Mesendoderm (in vitro differentiated cells): ENCODE data around the gene LRIG1.

Experiments
- DNase-seq: peaks from one replicate; pipeline ENCODE4 v3.0.0; 2013
- H2AK5ac ChIP-seq: 2 replicates; pipeline ENCODE4 v1.6.1; 2013; ENCODE audit warnings: low read length, inconsistent platforms
- H2BK120ac ChIP-seq: 2 replicates; pipeline ENCODE4 v1.6.1; 2013; ENCODE audit warnings: low read depth, mild to moderate bottlenecking, low read length, moderate library complexity, mixed read lengths
- H2BK15ac ChIP-seq: replicated peaks from 2 replicates; pipeline ENCODE4 v1.6.1; 2013; ENCODE audit warnings: low read depth, mild to moderate bottlenecking, moderate library complexity
- H2BK5ac ChIP-seq: 2 replicates; pipeline ENCODE4 v1.6.1; 2013; ENCODE audit warnings: low read length, inconsistent platforms
- H3K18ac ChIP-seq: 2 replicates; pipeline ENCODE4 v1.6.1; 2013; ENCODE audit warnings: mild to moderate bottlenecking, low read length, mixed read lengths
- H3K23ac ChIP-seq: one replicate; pipeline ENCODE4 v1.6.1; 2013; ENCODE audit warnings: low read length
- H3K27ac ChIP-seq: 2 replicates; pipeline ENCODE4 v1.5.1; 2013; ENCODE audit warnings: low read depth, mild to moderate bottlenecking, inconsistent platforms, low read length, moderate library complexity
- H3K27me3 ChIP-seq: 2 replicates; pipeline ENCODE4 v1.6.1; 2013; ENCODE audit warnings: low read length, control low read depth, mild to moderate bottlenecking, inconsistent platforms; ENCODE audit not compliant: insufficient read depth, poor library complexity
- H3K36me3 ChIP-seq: 2 replicates; pipeline ENCODE4 v1.6.1; 2013; ENCODE audit warnings: low read length, inconsistent platforms; ENCODE audit not compliant: control insufficient read depth, insufficient read depth
- H3K4ac ChIP-seq: one replicate; pipeline ENCODE4 v1.6.1; 2013; ENCODE audit warnings: low read depth, mild to moderate bottlenecking, low read length, moderate library complexity
- H3K4me1 ChIP-seq: 2 replicates; pipeline ENCODE4 v1.6.1; 2013; ENCODE audit warnings: low read depth, low read length, inconsistent platforms; ENCODE audit not compliant: control insufficient read depth
- H3K4me2 ChIP-seq: 2 replicates; pipeline ENCODE4 v1.6.1; 2013; ENCODE audit warnings: low read length
- H3K4me3 ChIP-seq: 2 replicates; pipeline ENCODE4 v1.5.1; 2013; ENCODE audit warnings: mild to moderate bottlenecking, low read length
- H3K56ac ChIP-seq: one replicate; pipeline ENCODE4 v1.6.1; 2013; ENCODE audit warnings: low read length
- H3K79me1 ChIP-seq: 2 replicates; pipeline ENCODE4 v1.6.1; 2013; ENCODE audit warnings: low read length, inconsistent platforms
- H3K79me2 ChIP-seq: 2 replicates; pipeline ENCODE4 v1.6.1; 2013; ENCODE audit warnings: mild to moderate bottlenecking, low read length; ENCODE audit not compliant: control insufficient read depth, insufficient read depth
- H3K9ac ChIP-seq: 2 replicates; pipeline ENCODE4 v1.6.1; 2013; ENCODE audit warnings: low read length, inconsistent platforms
- H4K5ac ChIP-seq: one replicate; pipeline ENCODE4 v1.6.1; 2013; ENCODE audit warnings: low read length
- H4K8ac ChIP-seq: one replicate; pipeline ENCODE4 v1.6.1; 2013; ENCODE audit warnings: low read depth, mild to moderate bottlenecking, control low read depth, low read length, moderate library complexity
- WGBS: extraction: QIAGEN DNeasy Blood & Tissue Kit; methylation state at CpG from one replicate; pipeline ENCODE4 v1.1.7; 2013; ENCODE audit warnings: low lambda C conversion rate, missing lambda C conversion rate; ENCODE audit not compliant: insufficient coverage; ENCODE audit errors: extremely low coverage; 5-methylcytosine and 5-hydroxymethylcytosine counted together

The LRIG1 gene

DNA sequence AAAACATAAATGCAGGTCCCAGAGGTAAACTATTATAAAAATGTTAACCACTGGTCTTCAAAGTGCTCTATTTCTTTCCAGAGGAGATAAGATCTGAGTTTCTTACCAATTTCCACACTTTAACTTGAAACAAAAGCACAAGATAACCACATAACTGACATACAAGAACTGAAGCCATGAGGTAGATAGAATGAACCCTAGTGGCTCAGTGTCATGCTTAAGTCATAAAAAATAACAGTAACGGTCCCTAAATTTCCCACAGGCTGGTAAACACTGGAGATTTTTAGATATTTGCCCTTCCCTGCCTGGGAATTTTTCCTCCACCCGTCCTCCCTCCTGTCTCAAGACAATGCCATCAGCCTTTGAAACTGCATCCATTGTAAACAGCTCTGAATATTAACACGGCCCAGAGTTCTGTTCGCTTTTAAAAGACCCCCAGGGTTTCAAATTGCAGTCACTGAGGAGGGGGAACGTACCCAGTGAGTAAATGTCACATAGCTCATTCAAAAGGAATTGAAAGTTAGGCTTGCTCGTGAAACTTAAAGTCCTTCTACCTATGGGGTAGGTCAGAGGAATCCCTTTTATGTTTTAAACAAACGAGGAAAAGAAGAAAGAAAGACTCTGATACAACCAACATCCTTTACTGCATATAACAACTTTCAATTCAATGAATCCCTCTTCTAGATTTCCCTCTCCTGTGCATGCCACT is 5.7 kb downstream of the LRIG1 start:
- Histone ChIP-seq H3K4me3 (no peak overlapping the region), H3K23ac (no peak overlapping the region), H3K4me2 (no peak overlapping the region), H3K79me1 (peaks cover 22% of the 10 kb centered on the region), H3K4me1 (peaks cover 26% of the 10 kb centered on the region), H2BK15ac (no peak overlapping the region), H3K36me3 (no peaks in the 10 kb centered on the region), H2BK120ac (no peak overlapping the region), H3K4ac (no peak overlapping the region), H3K56ac (no peak overlapping the region), H4K8ac (no peak overlapping the region), H3K18ac (peak overlapping the region; percentile 70), H3K9ac (no peak overlapping the region), H3K79me2 (peaks cover 43% of the 10 kb centered on the region), H3K27me3 (no peaks in the 10 kb centered on the region), H3K27ac (no peak overlapping the region), H2AK5ac (no peak overlapping the region), H2BK5ac (no peak overlapping the region), H4K5ac (no peak overlapping the region)
- no peak for DNase-seq
- no CpG with 5 or more reads among the region's 7 CpGs for WGBS

DNA sequence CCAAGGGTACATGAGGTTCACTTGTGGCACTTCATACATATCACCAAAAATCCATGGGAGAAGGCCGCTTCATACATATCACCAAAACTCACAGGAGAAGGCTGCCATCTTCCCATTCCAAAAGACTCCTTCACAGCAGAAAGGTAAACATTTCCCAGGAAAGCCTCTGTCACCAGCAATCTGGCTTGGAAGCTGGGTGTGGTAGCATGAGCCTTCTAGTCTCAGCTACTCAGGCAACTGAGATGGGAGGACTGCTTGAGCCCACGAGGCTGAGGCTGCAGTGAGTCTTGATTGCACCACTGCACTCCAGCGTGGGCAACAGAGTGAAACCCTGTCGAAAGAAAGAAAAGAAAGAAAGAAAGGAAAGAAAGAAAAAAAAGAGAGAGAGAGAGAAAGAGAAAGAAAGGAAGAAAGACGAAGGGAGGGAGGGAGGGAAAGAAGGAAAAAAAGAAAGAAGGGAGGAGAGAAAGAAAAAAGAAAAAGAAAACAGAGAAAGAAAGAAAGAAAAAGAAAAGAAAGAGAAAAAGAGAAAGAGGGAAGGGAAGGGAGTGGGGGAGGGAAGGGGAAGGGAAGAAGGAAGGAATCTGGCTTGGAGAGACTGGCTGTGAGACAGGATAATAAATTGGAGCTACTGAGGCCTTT is 7.2 kb downstream of the LRIG1 start:
- Histone ChIP-seq H4K8ac (no peak overlapping the region), H3K79me2 (peaks cover 37% of the 10 kb centered on the region), H3K9ac (no peak overlapping the region), H3K4me1 (peaks cover 24% of the 10 kb centered on the region), H2BK15ac (no peak overlapping the region), H3K36me3 (no peaks in the 10 kb centered on the region), H2BK120ac (no peak overlapping the region), H3K56ac (no peak overlapping the region), H2AK5ac (no peak overlapping the region), H3K79me1 (peaks cover 20% of the 10 kb centered on the region), H3K18ac (no peak overlapping the region), H3K4me3 (no peak overlapping the region), H2BK5ac (no peak overlapping the region), H3K27ac (no peak overlapping the region), H3K27me3 (no peaks in the 10 kb centered on the region), H3K4me2 (no peak overlapping the region), H3K23ac (no peak overlapping the region), H3K4ac (no peak overlapping the region), H4K5ac (no peak overlapping the region)
- no CpG with 5 or more reads among the region's 5 CpGs for WGBS
- no peak for DNase-seq

DNA sequence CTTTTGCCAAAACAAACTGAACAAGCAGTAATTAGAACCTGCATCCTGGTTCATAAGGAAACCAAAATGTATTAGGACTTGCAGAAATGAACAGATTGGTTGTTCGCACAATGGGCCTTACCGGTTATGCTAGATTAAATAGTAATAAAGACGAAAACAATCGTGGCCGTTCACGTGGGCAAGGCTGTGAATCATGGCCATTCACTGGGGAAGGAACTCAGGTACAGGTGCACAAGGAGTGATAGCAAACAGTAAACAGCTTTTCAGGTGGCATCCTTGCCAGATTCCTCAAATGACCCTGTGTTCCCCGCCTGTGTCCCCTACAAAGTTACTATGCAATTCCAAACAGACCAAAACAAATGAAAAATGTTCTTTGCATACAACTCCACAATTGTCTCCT is 8.2 kb downstream of the LRIG1 start:
- Histone ChIP-seq H3K27me3 (no peaks in the 10 kb centered on the region), H2AK5ac (no peak overlapping the region), H4K8ac (no peak overlapping the region), H3K4me3 (no peak overlapping the region), H3K9ac (no peak overlapping the region), H3K79me1 (peaks cover 21% of the 10 kb centered on the region), H2BK15ac (no peak overlapping the region), H2BK5ac (no peak overlapping the region), H3K79me2 (peaks cover 33% of the 10 kb centered on the region), H3K27ac (no peak overlapping the region), H3K4me2 (no peak overlapping the region), H4K5ac (no peak overlapping the region), H3K18ac (no peak overlapping the region), H3K23ac (no peak overlapping the region), H3K4me1 (peaks cover 24% of the 10 kb centered on the region), H3K36me3 (no peaks in the 10 kb centered on the region), H2BK120ac (no peak overlapping the region), H3K4ac (no peak overlapping the region), H3K56ac (no peak overlapping the region)
- WGBS, result no CpG with 5 or more reads among the region's 7 CpGs
- DNase-seq, result no peak

DNA sequence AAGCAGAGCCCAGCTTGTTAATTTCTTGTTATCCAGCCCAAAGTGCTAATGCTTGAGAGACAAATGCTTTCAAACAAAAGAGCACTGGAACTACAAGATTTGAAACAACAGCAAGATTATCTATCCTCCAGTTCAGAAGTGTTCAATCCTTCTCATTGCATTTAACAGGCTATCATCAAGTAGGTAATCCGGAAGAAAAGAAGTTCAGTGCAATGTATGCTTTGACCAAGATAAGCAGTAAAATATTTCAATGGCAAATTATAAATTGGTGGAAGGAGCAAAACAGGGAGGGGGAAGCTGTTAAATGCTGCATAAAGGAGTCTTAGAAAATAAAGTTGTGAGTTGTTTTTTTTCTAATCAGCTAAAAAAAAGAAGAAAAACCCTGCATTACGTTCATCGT is 8.8 kb downstream of the LRIG1 start:
- H3K4ac ChIP-seq, result no peak overlapping the region
- no peak overlapping the region for H2BK5ac ChIP-seq
- H4K8ac ChIP-seq, result no peak overlapping the region
- no peak overlapping the region for H3K4me2 ChIP-seq
- H4K5ac ChIP-seq, result no peak overlapping the region
- H3K18ac ChIP-seq, result no peak overlapping the region
- no peak overlapping the region for H2BK120ac ChIP-seq
- WGBS, result no CpG with 5 or more reads among the region's 3 CpGs
- no peak overlapping the region for H3K23ac ChIP-seq
- peaks cover 35% of the 10 kb centered on the region for H3K79me2 ChIP-seq
- H3K9ac ChIP-seq, result no peak overlapping the region
- H3K36me3 ChIP-seq, result no peaks in the 10 kb centered on the region
- H3K27me3 ChIP-seq, result no peaks in the 10 kb centered on the region
- H3K27ac ChIP-seq, result no peak overlapping the region
- peaks cover 27% of the 10 kb centered on the region for H3K4me1 ChIP-seq
- H3K4me3 ChIP-seq, result no peak overlapping the region
- H3K56ac ChIP-seq, result no peak overlapping the region
- H2BK15ac ChIP-seq, result no peak overlapping the region
- DNase-seq, result no peak
- H3K79me1 ChIP-seq, result peaks cover 20% of the 10 kb centered on the region
- no peak overlapping the region for H2AK5ac ChIP-seq

DNA sequence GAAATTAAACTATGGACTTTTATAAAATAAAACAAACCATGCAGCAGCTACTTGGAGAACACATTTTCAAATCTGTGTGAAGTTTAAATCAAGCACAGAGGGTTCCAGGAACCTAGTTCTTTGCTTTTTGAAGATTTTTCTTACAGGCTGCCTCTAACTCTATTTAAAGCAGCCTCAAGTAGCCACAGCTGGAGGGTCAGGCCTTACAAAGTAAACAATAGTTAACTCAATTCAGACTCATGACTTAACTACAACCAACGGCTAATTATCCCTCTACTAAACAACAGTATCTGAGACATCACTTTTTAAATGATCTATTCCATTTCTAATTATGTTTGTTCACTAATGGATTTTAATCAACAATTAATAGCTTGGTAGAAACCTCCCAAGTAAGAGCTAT is 9.8 kb downstream of the LRIG1 start:
- H2BK15ac ChIP-seq, result no peak overlapping the region
- peaks cover 24% of the 10 kb centered on the region for H3K4me1 ChIP-seq

More for the DNA sequence above, 9.8 kb downstream of the LRIG1 start:
- no peak overlapping the region for H3K9ac ChIP-seq
- H3K18ac ChIP-seq, result peak overlapping the region; percentile 18
- H3K79me1 ChIP-seq, result peaks cover 21% of the 10 kb centered on the region
- H2BK120ac ChIP-seq, result no peak overlapping the region
- no peak overlapping the region for H3K4me3 ChIP-seq
- H2AK5ac ChIP-seq, result no peak overlapping the region
- H3K27me3 ChIP-seq, result no peaks in the 10 kb centered on the region
- no peak overlapping the region for H3K4ac ChIP-seq
- no peak overlapping the region for H3K27ac ChIP-seq
- H3K36me3 ChIP-seq, result no peaks in the 10 kb centered on the region
- WGBS, result no CpG with 5 or more reads among the region's 1 CpG
- H4K5ac ChIP-seq, result no peak overlapping the region
- no peak overlapping the region for H3K23ac ChIP-seq
- H3K4me2 ChIP-seq, result no peak overlapping the region
- DNase-seq, result no peak
- H3K79me2 ChIP-seq, result peaks cover 40% of the 10 kb centered on the region
- no peak overlapping the region for H3K56ac ChIP-seq
- H4K8ac ChIP-seq, result no peak overlapping the region
- no peak overlapping the region for H2BK5ac ChIP-seq
